HG02759 (cell line): Measurements from ENCODE around the gene DNAJC17.

Experiments used
- ATAC-seq: cut with Tn5 transposase; IDR thresholded peaks from one replicate; pipeline ENCODE4 v1.9.1; 2021; ENCODE audit warnings: mild to moderate bottlenecking, moderate library complexity; ENCODE audit not compliant: unreplicated experiment

DNAJC17 gene

DNA sequence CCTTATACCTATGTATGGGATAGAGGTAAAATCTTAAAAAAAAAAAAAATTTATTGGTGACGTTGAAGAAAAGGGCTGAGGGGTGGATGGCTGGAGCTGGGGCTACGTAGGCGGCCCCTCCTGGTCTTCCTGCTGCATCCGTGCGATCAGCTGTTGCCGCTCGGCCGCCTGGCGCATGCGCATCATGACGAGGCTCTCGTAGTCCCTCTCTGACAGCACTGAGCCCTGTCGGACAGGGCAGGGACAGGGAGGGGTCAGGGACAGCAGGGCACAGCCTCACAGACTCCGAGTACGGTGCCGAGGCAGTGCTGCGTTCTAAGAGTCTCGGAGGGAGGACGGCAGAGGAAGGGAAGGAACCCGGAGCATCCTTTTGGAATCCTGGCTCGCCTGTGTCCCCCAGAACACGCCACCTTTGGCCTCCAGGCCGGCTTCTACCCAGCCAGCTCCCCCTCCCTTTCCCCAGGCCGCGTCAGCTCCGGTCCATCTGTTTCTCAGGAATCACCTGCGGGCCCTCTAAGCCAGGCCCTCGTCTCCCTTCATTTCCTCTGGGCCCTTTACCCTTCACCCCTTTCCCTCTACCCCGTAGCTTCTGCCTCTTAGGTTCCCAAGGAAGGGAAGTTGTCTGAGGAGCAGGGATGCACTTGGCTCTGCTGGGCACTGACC lies 39.3 kb downstream of the DNAJC17 start:
- no peak for ATAC-seq

DNA sequence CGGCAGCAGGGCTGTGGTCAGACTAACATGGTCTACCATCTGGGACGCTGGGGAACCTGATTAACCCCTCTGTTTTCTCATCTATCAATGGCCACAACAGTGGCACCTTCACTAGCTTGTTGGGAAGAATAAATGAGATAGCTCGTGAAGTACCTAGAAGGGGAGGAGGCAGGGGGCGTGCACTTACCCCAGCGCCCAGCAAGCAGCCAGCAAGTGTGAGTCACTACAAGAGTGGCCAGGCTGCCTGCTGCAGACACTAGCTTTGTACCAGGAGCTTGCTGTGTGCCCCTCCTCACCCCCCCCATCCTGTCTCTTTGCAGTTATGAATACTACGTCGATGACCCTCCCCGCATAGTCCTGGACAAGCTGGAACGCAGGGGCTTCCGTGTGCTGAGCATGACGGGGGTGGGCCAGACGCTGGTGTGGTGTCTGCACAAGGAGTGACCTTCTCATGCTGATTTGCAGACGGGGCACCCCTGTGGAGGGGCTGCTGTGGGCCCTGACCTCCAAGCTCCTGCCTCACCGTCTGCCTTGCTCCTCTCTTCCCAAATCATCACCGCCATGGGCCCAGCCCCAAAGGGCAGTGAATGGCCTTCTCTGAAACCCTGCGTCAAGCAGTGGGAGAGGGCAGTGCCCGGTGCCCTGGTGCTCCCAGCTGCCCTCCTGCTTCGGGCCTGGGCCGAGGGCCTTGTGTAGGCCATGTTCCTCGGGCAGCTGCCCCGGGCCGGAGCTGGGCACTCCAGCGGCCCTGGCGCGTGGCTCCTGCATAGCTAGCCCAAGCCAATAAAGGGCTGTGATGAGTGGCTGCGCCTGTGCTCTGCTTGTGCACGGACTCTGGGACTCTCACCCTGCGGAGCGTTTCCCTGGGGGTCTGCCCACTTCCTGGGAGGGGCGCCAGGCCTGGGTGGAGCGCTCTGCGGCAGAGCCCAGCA lies 40.1 kb downstream of the DNAJC17 start:
- no peak for ATAC-seq

- ATAC-seq: no peak
These were observed 41.0 kb downstream of the DNAJC17 start for GRCh38 chr15:40766194-40766815.

DNA sequence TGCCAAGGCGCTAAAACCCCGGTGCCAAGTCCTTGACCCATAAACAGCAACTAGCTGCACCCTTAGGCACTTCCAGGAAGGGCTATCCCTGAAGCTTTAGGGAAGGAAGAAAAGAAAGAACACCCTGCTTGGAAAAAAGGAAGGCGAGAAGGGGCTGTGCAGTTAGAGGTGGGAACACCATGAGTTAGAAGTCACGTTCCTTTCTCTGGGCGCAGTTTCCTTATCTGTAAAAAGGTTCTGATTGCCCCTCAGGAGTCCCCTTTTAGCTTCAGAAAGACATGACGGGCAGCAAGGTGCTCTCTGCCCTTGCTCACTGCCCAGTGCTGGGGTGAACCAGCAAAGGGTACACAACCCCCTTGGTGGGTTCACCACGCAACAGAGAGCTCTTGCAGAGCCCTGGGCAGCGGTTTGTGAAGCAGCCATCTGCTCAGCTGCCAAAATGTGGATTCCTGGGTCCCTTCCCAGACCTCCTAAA lies 42.6 kb downstream of the DNAJC17 start:
- no peak for ATAC-seq

DNA sequence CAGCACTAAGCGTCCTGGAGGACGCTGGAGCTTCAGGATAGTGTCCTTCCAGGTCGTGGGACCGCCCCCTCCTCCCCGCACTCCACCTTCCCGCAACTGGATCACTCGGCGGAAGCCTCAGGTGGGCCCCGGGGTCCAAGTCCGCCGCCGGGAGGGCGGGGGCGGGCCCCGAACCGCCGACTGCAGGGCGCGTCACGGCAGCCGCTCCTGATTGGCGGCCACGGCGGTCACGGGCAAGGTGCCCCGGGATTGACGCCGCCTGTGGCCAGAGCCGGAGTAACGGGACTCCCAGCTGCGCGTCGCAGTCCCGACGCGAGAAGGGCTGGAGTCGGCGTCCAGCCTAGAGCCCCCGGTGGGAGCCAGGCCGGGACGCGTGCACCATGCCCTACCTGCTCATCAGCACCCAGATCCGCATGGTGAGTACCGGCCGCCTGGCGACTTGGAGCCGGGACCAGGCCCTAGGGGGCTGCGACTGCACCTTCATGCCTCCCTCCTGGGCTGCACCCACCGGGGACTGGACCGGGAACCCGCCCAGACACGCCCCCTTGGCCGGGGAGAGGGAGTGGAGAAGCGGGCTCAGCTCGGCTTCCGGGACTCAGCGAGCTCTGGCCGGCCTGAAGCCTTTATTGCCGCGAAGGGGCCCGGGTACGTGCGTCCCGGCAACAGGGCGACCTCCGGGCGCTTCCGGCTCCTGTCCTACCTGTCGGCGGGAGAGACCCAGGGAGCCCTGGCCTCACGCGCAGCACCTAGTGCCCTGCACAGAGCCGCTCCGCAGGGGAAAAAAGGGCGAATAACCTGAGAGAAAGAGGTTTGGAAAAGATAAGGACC lies 43.3 kb downstream of the DNAJC17 start, which contains the start of gene GCHFR:
TSS of gene GCHFR (plus strand) at position 268 of the 828 bp plus-strand sequence. CDS start at position 381, 113 bp downstream.
- ATAC-seq: peak; percentile 53

DNA sequence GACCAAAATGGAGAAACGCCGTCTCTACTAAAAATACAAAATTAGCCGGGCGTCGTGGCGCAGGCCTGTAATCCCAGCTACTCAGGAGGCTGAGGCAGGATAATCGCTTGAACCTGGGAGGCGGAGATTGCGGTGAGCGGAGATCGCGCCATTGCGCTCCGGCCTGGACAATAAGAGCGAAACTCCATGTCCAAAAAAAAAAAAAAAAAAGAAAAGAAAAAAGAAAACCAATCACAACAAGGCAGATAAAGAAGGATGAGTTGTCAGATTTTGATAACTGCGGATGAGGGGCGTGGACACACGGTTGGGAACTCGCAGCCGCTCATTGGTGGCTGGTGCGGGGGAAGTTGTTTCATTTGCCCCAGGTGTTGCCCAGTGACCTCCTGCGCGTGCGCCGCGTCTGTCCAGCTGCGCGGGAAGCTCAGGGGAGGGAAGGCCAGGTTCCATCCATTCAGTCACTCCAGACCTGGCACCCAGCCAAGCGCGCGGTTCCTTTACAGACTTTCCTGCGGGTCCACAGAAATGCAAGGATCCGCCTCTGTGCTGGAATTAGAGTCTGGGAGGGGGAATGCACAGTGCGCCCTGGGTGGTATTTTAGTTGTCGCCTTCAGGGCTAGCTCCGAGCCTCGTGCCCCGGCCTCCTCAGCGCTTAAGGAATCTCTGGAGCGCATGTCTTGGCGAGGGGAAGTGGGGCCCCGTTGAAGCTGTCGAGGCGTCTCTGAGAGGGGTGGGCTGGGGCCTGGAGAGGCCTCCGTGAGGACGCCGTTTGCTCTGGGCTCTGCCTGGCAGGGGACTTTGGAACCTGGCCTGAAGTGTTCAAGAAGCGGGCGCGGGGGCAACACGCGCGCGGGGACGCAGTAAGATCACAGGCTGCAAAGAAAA lies 44.1 kb downstream of the DNAJC17 start:
- ATAC-seq: peak; percentile 15

DNA sequence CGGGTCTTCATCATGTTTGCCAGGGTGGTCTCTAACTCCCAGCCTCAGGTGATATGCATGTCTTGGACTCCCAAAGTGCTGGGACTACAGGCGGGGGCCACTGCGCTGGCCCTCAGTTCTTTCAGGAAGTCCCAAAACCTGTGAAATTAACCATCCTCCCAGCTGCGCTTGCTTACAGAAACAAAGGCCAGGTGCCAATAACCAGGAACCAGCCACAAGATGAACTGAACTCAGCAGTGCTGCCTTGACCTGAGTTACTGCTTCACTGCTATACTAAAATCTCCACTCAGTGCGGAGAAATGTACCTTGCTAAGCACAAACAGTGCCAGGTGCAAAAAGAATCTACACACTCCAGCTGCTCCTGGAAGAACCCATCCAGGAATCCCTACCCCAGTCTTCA lies 47.3 kb downstream of the DNAJC17 start:
- no peak for ATAC-seq

DNA sequence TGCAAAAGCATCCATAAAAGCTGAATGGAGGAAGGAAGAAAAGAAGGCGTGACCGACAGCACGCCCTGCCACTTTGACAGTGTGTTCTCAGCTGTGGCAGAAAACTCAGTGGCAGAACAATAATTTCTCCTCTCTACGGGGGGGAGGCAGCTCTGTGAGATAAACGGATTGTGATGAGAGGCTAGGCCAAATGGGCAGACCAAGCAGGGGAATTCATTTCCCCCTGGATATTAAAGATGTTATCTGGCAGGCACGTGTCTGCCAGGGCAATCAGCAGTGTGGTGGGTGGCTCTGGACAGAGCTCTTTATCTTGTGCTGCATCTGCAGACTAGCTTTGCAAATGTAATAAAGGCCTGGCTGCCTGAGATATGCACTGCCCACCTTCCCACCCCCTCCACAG lies 50.3 kb downstream of the DNAJC17 start:
- ATAC-seq: no peak

GRCh38 chr15:40755812-40756208 lies 51.5 kb downstream of the DNAJC17 start:
- no peak for ATAC-seq

DNA sequence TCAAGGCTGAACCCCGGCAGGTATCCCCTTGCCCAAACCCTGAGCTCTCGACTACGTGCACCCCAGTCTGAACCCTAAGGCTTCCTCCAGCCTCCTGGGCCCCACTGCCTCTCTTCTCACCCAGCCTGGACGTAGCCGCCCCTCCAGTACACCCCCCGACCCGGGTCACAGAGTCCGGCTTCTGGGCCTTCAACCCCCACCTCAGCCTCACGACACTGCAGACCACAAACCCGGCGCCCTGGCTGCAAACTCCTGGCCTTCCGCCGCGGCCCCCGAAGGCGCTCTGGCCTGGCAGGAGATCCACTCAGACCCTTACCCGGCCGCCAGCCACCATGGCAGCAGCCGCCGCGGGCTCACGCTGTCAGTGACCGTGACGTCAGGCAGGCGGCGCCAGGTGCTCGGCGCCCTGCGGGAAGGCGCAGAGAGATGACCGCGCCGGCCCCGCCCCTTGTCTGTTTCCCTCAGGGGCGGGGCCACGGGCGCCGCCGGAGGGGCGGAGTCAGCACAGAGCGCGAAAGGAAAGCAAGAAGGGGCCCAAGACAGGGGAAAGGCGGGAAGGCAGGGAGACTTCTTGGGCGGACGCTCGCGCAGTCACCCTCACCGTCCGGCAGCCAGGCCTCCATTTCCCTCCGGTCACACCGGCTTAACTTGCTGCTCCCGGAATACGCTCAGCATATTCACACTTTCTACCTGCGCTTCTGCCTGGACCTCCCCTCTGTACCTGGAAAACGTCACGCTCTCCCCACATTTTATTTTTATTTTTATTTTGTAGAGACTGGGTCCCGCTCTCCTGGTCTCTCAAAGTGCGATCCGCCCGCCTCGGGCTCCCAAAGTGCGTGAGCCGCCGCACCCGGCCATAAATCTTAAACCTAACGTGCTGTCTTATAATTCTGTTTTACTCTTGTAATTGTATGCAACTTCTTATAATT lies 52.1 kb downstream of the DNAJC17 start, which contains the start of gene RMDN3:
TSS of gene RMDN3 (minus strand) at position 372 of the 929 bp plus-strand sequence. CDS start 471 bp downstream, outside the sequence.
- ATAC-seq: peak; percentile 86

GRCh38 chr15:40754574-40754882 lies 52.7 kb downstream of the DNAJC17 start:
- peak; percentile 14 for ATAC-seq

- no peak for ATAC-seq
These were observed 55.5 kb downstream of the DNAJC17 start for GRCh38 chr15:40751745-40752144.

DNA sequence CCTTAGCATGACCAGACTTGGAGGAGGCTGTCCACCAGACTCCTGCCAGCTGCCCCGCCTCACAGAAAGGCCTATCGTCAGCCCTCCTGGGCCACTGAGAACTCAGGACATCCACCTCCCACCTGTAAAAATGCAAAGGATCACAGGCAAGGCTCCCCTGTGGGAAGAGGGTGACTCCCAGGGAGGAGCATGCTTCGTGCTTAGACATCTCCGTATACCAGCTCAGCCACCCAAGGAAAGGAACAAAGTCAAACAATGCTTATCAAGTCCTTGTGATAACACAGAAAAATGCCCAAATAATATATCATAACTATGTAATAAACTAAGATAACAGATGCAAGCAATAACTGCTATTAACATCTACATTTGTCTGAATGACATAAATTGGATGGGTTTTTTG lies 56.4 kb downstream of the DNAJC17 start:
- ATAC-seq: no peak

DNA sequence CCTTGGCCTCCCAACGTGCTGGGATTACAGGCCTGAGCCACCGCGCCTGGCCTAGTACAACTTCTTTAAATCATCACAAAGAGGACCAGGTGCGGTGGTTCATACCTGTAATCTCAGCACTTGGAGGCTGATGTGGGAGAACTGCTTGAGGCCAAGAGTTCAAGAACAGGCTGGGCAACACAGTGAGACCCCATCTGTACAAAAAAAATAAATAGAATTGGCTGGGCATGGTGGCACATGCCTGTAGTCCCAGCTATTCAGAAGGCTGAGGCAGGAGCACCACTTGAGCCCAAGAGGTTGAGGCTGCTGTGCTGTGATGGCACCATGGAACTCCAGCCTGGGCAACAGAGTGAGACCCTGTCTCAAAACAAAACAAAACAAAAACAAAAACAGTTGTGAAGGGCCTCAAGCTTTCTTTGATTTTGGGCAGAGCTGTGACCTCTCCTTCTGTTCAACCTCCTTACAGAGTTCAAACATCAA lies 58.1 kb downstream of the DNAJC17 start:
- ATAC-seq: no peak

GRCh38 chr15:40747685-40748631 lies 59.3 kb downstream of the DNAJC17 start:
- ATAC-seq: no peak

DNA sequence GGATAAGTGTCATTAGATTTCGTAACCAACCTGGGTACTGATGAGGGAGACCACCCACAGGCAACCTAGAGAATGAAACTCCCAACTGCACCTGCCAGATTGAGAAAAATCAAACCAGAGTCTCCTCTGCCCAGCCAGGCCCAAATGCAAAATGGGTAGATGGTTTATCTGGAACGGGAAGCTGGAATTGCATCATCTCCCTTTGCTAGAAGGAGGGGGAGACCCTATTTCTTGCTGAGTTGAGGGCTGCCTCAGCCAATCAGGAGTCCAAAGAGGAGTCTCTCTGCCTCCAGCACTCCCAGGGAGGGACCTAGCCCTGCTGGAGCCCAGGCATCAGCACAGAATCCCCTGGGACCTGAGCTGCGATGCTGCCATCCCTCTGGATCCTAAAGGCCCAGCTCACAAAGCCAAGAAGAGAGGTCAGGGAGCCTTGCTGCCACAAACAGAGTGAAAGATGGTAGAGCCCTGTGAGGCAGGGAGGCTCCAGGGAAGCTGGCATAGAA lies 60.3 kb downstream of the DNAJC17 start:
- ATAC-seq: no peak

DNA sequence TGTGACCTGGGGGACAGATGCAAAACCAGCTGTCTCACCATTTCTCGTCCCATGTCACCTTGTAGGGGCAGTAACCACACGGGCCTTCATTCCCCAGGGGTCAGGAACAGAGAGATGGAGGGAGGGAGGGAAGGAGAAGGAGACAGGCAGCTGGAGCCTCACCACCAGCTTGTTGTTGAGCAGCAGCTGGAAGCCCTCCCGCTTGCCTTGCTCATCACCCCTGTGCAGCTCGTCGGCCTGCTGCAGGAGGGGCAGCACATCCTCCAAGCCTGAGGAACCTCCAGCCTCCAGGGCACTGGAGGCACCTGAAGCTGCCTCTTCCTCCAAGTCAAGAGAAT lies 62.5 kb downstream of the DNAJC17 start:
- ATAC-seq: no peak
